Liver (tissue), 3 donors: ENCODE measurements around the gene GHITM.

ENCODE experiments used
- ATF3 ChIP-seq: IDR thresholded peaks from 2 replicates; pipeline ENCODE4 v1.6.1; 2016; ENCODE audit warnings: antibody characterized with exemption
- EGR1 ChIP-seq, 2 donors: IDR thresholded peaks; 2 replicates each; pipeline ENCODE4 v1.6.1; 2016 to 2018; ENCODE audit warnings: antibody characterized with exemption in 2 of 2, low read depth in 2 of 2
- GABPA ChIP-seq, 2 donors: IDR thresholded peaks in 1 of 2; conservative IDR thresholded peaks in 1 of 2; 2 replicates each; pipeline ENCODE4 v1.6.1; 2016; ENCODE audit warnings: antibody characterized with exemption in 2 of 2, mild to moderate bottlenecking in 1 of 2, moderate library complexity in 1 of 2
- JUND ChIP-seq, 2 donors: IDR thresholded peaks; 2 replicates each; pipeline ENCODE4 v1.6.1; 2016; ENCODE audit warnings: antibody characterized with exemption in 2 of 2
- MAX ChIP-seq: IDR thresholded peaks from 2 replicates; pipeline ENCODE4 v1.6.1; 2016; ENCODE audit warnings: antibody characterized with exemption
- RAD21 ChIP-seq, 2 donors: IDR thresholded peaks; 2 replicates each; pipeline ENCODE4 v1.6.1; 2016; ENCODE audit warnings: antibody characterized with exemption in 2 of 2, mild to moderate bottlenecking in 2 of 2
- REST ChIP-seq: IDR thresholded peaks from 2 replicates; pipeline ENCODE4 v1.6.1; 2016; ENCODE audit warnings: antibody characterized with exemption, mild to moderate bottlenecking
- RXRA ChIP-seq, 2 donors: IDR thresholded peaks; 2 replicates each; pipeline ENCODE4 v1.6.1; 2017 to 2018; ENCODE audit warnings: antibody characterized with exemption in 2 of 2, mild to moderate bottlenecking in 1 of 2
- TAF1 ChIP-seq: conservative IDR thresholded peaks from 2 replicates; pipeline ENCODE4 v1.6.1; 2016; ENCODE audit warnings: antibody characterized with exemption, mild to moderate bottlenecking
- YY1 ChIP-seq: IDR thresholded peaks from 2 replicates; pipeline ENCODE4 v1.6.1; 2016; ENCODE audit warnings: antibody characterized with exemption, mild to moderate bottlenecking
- TF ChIP-seq, protein P1 (sequence below): fragments of 150-350 bp; IDR thresholded peaks from 2 replicates; pipeline ENCODE4 v1.5.1; 2017; ENCODE audit warnings: improper control_type of control experiment, low read depth, low read length; ENCODE audit not compliant: missing input control
- TF ChIP-seq, protein P2 (sequence below): IDR thresholded peaks from 2 replicates; pipeline ENCODE4 v1.6.1; 2016; ENCODE audit warnings: antibody characterized with exemption
- donor health status: healthy.
- donor health status: healthy.

DNA sequence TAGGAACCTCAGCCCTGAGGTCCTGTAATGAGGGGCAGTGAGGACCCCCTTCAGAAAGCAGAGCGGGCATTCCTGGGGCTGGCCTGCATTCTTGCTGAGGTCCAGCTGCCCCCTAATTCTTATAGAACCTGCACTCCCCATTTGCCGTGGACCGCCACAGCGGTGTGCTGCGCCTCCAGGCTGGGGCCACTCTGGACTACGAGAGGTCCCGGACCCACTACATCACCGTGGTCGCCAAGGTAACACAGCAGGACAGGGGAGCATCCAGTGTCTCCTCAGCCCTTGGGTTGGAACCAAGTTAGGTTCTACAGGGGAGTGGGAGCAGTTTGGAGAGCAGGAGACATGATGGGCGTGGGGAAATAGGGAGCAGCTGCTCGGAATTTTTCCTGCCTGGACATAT lies 62.4 kb downstream of the GHITM start:
- TF ChIP-seq GABPA (IDR thresholded peaks at IDR 0.05 in 1 of 2, conservative IDR thresholded peaks at IDR 0.05 in 1 of 2): no peak
- no peak for TF ChIP-seq EGR1 (IDR thresholded peaks at IDR 0.05; ENCODE audit: low read depth in 2 of 2)
- TF ChIP-seq MAX: no peak
- TF ChIP-seq TAF1: no peak
- no peak for TF ChIP-seq ATF3
- TF ChIP-seq, protein P1, sequence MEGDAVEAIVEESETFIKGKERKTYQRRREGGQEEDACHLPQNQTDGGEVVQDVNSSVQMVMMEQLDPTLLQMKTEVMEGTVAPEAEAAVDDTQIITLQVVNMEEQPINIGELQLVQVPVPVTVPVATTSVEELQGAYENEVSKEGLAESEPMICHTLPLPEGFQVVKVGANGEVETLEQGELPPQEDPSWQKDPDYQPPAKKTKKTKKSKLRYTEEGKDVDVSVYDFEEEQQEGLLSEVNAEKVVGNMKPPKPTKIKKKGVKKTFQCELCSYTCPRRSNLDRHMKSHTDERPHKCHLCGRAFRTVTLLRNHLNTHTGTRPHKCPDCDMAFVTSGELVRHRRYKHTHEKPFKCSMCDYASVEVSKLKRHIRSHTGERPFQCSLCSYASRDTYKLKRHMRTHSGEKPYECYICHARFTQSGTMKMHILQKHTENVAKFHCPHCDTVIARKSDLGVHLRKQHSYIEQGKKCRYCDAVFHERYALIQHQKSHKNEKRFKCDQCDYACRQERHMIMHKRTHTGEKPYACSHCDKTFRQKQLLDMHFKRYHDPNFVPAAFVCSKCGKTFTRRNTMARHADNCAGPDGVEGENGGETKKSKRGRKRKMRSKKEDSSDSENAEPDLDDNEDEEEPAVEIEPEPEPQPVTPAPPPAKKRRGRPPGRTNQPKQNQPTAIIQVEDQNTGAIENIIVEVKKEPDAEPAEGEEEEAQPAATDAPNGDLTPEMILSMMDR: no peak
- no peak for TF ChIP-seq REST
- no peak for TF ChIP-seq RAD21 (IDR thresholded peaks at IDR 0.05)
- TF ChIP-seq RXRA (IDR thresholded peaks at IDR 0.05): no peak
- no peak for TF ChIP-seq YY1
- TF ChIP-seq JUND (IDR thresholded peaks at IDR 0.05): no peak
- TF ChIP-seq, protein P2, sequence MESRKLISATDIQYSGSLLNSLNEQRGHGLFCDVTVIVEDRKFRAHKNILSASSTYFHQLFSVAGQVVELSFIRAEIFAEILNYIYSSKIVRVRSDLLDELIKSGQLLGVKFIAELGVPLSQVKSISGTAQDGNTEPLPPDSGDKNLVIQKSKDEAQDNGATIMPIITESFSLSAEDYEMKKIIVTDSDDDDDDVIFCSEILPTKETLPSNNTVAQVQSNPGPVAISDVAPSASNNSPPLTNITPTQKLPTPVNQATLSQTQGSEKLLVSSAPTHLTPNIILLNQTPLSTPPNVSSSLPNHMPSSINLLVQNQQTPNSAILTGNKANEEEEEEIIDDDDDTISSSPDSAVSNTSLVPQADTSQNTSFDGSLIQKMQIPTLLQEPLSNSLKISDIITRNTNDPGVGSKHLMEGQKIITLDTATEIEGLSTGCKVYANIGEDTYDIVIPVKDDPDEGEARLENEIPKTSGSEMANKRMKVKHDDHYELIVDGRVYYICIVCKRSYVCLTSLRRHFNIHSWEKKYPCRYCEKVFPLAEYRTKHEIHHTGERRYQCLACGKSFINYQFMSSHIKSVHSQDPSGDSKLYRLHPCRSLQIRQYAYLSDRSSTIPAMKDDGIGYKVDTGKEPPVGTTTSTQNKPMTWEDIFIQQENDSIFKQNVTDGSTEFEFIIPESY: no peak
